PC-9 (cell line): Measurements from ENCODE around the gene CASTOR2.
"Not testable (repeated sequence)": the region's sequence is repeated elsewhere in the genome, so short reads cannot be mapped to it uniquely, and the experiment has no call there.

ENCODE experiments used
- EZH2 ChIP-seq: fragments of 200-600 bp; sonication (generic); IDR thresholded peaks from 2 replicates; pipeline ENCODE4 v1.8.0; 2017; ENCODE audit warnings: antibody characterized with exemption, low read depth
- TF ChIP-seq, protein P1 (sequence below): fragments of 200-600 bp; sonication (generic); conservative IDR thresholded peaks from 2 replicates; pipeline ENCODE4 v1.6.1; 2017; ENCODE audit warnings: mixed run types, antibody characterized with exemption, mild to moderate bottlenecking, moderate library complexity

DNA sequence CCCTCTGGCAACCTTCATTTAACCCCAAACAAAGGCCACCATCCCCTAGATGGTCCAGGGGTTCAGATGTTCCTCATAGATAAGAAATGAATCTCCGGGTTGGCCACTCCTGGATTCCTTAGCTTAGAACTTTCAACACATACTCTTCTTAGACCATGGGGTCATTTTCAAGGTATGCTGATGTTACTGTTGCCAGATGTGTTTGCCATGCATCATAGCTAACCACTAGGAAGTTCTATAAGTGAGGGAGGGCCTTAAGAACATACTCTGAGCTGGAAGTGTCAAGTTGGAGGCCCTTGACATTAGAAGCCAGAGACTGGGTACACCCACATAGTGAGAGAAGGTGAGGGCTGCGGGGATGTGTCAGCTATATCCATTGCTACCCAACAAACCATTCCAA is 6.2 kb upstream of the CASTOR2 start:
- TF ChIP-seq, protein P1, sequence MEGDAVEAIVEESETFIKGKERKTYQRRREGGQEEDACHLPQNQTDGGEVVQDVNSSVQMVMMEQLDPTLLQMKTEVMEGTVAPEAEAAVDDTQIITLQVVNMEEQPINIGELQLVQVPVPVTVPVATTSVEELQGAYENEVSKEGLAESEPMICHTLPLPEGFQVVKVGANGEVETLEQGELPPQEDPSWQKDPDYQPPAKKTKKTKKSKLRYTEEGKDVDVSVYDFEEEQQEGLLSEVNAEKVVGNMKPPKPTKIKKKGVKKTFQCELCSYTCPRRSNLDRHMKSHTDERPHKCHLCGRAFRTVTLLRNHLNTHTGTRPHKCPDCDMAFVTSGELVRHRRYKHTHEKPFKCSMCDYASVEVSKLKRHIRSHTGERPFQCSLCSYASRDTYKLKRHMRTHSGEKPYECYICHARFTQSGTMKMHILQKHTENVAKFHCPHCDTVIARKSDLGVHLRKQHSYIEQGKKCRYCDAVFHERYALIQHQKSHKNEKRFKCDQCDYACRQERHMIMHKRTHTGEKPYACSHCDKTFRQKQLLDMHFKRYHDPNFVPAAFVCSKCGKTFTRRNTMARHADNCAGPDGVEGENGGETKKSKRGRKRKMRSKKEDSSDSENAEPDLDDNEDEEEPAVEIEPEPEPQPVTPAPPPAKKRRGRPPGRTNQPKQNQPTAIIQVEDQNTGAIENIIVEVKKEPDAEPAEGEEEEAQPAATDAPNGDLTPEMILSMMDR: not testable (repeated sequence)
- TF ChIP-seq EZH2: not testable (repeated sequence)
